ENCODE results near the gene PTPRN2. TPM values are rescaled to one million over a fixed set of nuclear protein-coding genes. Genes with fewer than 3 reads are reported as not detected.

Gene PTPRN2
- total and polyA plus RNA-seq, 8 donors = 12.2 to 49.2 (median 31.8) TPM

GRCh38 chr7:158278745-158279320 is 308.8 kb downstream of the PTPRN2 start:
- no peak for TF ChIP-seq CTCF (IDR thresholded peaks at IDR 0.05)
- Histone ChIP-seq H3K4me1 (no peaks in the 10 kb centered on the region), H3K4me3 (no peak overlapping the region), H3K36me3 (no peaks in the 10 kb centered on the region), H3K9me3 (no peaks in the 10 kb centered on the region), H3K27ac (no peak overlapping the region), H3K27me3 (no peaks in the 10 kb centered on the region)
- FAIRE-seq = no peak
- intact Hi-C loops (cut with DNase I) = no loop called here
- no peak for ATAC-seq
- DNase-seq = peak in 1 of 6 donors; percentile 8
- WGBS, 2 donors = 68% methylated on average over 9 of the region's 9 CpGs

DNA sequence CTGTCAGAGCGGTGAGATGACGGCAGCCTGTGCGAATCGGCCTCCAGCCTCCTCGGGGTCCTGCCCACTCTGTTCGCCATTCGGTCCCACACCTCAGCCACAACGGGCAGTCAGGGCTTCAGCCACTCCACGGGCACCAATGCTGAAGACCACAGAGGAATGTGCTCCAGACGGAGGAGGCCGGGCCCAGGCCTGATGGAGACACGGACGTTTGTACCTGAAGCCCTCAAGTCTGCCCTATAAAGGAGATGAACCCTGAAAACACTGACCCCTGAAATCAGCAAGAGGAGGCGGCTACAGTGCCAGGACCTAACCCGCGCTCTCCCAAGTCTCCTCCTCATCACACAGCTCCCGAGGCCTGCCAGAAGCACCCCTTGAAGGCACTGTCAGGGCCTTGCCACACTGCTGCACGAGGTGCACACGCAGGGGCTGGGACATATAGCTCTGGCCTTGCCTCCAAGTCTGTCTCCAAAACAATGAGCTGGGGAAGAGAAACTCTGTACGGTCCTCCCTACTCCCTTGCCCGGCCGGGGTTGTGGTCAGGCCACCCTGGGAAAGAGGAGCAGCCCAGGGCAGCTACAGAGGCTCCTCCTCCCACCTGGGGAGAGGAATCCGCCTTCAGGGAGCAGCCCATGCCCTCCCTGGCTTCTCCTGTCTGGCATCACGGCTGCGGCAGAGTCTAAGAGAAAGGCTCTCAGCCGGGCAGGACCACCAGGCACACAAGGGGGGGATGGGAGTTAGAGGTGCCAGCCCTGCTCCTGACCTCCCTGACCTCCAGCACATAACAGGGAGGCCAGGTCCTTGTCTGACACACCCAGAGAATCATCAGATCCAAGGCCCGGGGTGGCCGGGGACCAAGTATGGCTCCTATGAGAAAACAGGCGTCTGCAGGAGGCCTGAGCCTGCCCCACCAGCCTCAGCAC is 310.1 kb downstream of the PTPRN2 start:
- DNase-seq (peak in 2 of 6 donors; percentile 33 to 36), FAIRE-seq (no peak), ATAC-seq (no peak)
- no peaks in the 10 kb centered on the region for H3K4me1 ChIP-seq
- TF ChIP-seq CTCF (IDR thresholded peaks at IDR 0.05) = no peak
- no peaks in the 10 kb centered on the region for H3K27me3 ChIP-seq
- H3K36me3 ChIP-seq = no peaks in the 10 kb centered on the region
- no peak overlapping the region for H3K27ac ChIP-seq
- H3K4me3 ChIP-seq = no peak overlapping the region
- no peaks in the 10 kb centered on the region for H3K9me3 ChIP-seq
- intact Hi-C loops (cut with DNase I) = no loop called here
- WGBS, 2 donors = 81 to 82% methylated on average over 29 of the region's 29 CpGs

- H3K4me3 ChIP-seq = no peak overlapping the region
- ATAC-seq = no peak
- H3K27ac ChIP-seq = no peak overlapping the region
- 80 to 85% methylated on average over 30 to 34 of the region's 34 CpGs for WGBS, 2 donors
- H3K27me3 ChIP-seq = no peaks in the 10 kb centered on the region
- no peaks in the 10 kb centered on the region for H3K9me3 ChIP-seq
- intact Hi-C loops (cut with DNase I) = no loop called here
- TF ChIP-seq CTCF (IDR thresholded peaks at IDR 0.05) = no peak
- H3K36me3 ChIP-seq = no peaks in the 10 kb centered on the region
- DNase-seq = peak in 2 of 6 donors; percentile 36 to 47
- no peaks in the 10 kb centered on the region for H3K4me1 ChIP-seq
- no peak for FAIRE-seq
Measured at GRCh38 chr7:158276414-158277218, 311.0 kb downstream of the PTPRN2 start.

GRCh38 chr7:158275711-158276413 is 311.8 kb downstream of the PTPRN2 start:
- H3K36me3 ChIP-seq = no peaks in the 10 kb centered on the region
- intact Hi-C loops (cut with DNase I) = no loop called here
- no peak for FAIRE-seq
- H3K9me3 ChIP-seq = no peaks in the 10 kb centered on the region
- no peak for TF ChIP-seq CTCF (IDR thresholded peaks at IDR 0.05)
- H3K4me3 ChIP-seq = no peak overlapping the region
- peak in 2 of 6 donors; percentile 22 to 44 for DNase-seq
- ATAC-seq = no peak
- no peaks in the 10 kb centered on the region for H3K27me3 ChIP-seq
- no peak overlapping the region for H3K27ac ChIP-seq
- WGBS, 2 donors = 83 to 86% methylated on average over 13 to 22 of the region's 22 CpGs
- no peaks in the 10 kb centered on the region for H3K4me1 ChIP-seq
